NCI-H460 (cell line): ENCODE results near the gene TMOD4. TPM values are rescaled to one million over a fixed set of nuclear protein-coding genes. Genes with fewer than 3 reads are reported as not detected.
A peak's percentile ranks its signal among the peaks of the same experiment; 100 is the strongest.

Experiments used
- DNase-seq: peaks from one replicate; pipeline ENCODE4 v3.0.0-alpha.2; 2016; ENCODE audit warnings: low read depth; ENCODE audit errors: extremely low read depth
- total RNA-seq: library from RNA; depleted of rRNA; stranded (reverse); fragments of >200 nt; shearing (Covaris generic); gene quantifications from 2 replicates; pipeline ENCODE4 v1.2.3, GENCODE V29; 2014

TMOD4 gene
- total RNA-seq, 1 experiment from 2014 or later, result not detected

DNA sequence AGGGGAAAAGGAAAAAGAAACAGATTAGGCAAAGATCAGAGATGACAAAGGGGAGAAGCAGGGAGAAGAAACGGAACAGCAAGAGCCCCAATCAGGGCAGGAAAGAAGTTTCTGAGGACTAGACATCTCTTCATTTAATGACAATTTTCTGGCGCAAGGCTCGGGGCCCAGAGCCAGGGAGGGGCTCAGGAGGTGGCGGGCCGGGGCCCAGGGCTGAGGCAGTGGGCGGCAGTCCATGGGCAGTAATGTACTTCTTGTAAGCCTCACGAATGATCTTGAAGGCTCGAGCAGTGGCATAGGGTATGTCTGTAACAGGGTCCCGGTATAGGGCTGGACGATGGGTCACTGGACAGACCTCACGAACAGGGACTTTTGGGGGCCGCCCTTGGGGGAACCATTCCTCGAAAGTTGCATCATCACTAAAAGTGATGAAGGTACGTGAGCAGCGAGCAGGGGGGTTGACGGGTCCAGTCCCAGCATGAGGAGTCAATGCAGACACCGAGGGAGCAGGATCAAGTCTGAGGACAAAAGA lies 799 bp upstream of the TMOD4 start:
- DNase-seq, result no peak

DNA sequence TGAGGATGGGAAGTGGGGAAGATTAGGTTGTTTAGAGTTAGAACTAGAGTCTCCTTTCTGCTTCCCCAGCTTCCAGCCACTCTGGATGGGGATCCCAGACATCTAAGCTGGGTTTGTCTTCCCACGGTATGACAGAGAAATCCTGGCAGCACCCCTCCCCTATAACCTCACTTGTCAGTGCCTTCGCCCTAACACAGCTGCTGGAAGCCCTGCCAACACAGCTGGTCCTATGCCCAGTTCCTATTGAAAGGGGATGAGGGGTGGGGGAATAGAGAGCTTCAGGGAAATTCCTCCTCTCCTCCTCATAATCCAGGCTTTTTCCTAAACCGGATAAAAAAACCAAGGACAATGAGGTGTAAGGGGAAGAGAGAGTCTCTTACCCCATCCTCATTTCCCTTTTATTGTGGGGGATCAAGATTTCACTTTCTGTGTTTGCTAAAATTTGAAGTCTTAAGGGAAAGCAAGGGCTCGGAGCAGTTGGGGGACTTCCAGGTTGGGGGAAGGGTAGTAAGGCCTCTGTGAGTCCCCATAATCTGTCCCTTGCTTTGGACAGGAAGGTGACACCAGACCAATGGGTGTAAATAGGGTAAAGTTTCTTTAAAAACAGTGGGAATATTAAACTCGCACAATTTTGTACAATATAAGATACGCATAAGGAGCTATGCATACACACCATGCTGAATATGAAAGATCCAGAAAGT lies 590 bp downstream of the TMOD4 start:
- no peak for DNase-seq

DNA sequence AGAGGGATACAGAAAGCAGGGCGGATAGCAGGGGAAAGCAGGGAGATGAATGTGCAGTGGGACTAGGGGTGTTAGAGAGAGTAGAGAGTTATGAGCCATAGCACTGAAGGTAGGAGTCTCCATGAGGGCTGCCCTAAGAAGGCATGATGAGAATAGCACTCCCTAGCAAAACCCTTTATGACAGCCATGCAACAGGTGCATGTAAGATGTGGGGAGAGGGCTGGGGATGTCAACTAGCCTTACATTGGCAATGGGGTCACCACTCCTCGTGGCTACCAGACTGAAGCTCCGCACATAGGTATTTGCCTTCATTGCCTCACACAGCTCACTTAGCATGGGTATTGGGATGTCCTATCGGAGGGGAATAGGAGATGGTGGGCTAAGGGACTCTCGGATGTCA lies 4.6 kb downstream of the TMOD4 start:
- DNase-seq, result no peak

DNA sequence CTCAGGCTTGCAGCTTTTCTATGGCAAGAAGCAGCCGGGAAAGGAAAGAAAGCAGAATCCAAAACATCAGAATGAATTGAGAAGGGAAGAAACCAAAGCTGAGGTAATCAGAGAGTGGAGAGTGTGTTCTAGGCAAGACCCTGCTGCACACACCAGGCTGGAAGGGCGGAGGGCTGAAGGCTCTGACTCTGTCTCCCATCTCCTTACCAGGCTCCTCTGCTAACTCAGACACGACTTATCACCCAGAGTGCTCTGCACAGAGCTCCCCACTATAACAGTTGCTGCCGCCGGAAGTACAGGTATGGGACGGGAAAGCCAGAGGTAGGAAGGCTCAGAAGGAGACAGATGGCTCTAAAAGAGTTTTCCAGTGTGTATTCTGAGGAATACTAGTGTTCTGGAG lies 8.7 kb downstream of the TMOD4 start:
- DNase-seq, result no peak

DNA sequence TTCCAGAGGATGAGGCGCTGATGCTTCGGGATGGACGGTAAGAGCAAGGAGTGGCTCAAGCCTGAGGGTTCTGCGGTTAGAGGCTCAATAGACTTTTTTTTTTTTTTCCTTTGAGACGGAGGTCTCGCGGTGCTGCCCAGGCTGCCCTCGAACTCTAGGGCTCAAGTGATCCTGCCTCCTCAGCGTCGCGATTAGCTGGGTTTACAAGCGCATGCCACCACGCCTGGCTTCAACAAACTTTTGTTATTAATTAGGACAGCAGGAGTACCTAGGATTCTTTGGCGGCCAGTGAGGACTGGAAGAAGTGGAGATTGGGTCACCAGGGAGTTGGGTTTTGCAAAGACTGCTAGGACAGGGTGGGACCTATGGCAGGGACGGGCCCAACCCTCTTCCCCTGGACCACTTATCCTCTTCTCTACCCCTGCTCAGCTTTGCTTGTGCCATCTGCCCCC lies 9.2 kb downstream of the TMOD4 start:
- DNase-seq, result no peak

DNA sequence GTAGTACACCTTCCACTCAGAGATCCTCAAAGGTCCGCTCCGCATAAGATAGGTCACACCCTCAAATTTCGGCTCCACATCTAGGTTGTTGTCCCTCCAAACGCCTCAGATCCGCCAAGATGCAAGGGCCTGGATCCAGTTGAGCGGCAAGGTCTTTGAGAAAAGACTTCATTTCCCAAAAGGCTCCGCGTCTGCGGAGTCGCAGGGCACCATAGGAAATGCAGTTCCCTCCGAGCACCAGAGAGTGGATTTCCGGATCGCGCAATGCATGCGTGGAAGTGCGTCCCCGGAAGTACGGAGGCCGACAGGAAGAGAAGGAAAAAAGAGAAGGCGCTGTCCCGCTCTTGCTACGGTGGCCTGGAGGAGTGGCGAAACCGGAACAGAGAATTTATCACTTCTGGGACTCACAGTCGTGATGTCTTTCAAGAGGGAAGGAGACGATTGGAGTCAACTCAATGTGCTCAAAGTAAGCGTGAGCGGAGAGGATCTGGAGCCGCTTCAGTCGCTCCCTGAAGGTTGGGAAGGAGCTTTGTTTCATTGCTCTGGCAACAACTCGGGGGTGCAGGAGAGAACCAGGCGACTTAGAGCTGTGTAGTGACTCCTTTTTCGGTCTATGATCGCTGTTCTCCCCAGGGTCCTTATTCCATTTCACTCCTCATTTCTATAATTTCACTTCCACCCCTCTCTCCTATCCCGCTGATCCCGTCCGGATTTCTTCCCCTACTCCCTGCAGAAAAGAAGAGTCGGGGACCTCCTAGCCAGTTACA lies 9.9 kb downstream of the TMOD4 start, which contains the start of the genes LYSMD1 and SCNM1:
TSS of gene LYSMD1 (minus strand) at position 165 of the 767 bp plus-strand sequence. CDS start 644 bp downstream, outside the sequence.
TSS of gene SCNM1 (plus strand) at position 407 of the 767 bp plus-strand sequence. CDS start at position 416, 9 bp downstream.
- DNase-seq, result peak; percentile 100

DNA sequence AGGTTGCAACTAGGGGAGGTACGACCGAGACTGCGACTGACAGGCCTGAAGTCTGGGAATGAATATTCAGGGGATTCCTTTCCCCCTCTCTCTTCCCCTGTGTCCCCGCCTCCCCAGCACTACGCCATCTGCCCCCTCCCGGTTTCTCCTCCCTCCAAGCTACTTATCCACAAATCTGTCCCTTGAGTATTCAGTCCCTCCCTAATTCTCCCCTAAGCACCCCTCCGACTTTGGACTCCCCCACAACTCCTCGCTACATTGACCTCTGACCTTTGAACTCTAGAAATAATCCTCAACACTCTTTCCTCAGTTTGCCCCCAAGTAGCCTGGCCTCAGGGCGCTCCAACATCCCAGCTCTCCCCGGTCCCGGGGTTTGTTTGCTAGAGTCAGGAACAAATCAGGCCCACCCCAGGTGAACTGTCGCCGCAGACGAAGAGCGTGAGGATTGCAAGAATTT lies 10.5 kb downstream of the TMOD4 start:
- DNase-seq, result no peak

DNA sequence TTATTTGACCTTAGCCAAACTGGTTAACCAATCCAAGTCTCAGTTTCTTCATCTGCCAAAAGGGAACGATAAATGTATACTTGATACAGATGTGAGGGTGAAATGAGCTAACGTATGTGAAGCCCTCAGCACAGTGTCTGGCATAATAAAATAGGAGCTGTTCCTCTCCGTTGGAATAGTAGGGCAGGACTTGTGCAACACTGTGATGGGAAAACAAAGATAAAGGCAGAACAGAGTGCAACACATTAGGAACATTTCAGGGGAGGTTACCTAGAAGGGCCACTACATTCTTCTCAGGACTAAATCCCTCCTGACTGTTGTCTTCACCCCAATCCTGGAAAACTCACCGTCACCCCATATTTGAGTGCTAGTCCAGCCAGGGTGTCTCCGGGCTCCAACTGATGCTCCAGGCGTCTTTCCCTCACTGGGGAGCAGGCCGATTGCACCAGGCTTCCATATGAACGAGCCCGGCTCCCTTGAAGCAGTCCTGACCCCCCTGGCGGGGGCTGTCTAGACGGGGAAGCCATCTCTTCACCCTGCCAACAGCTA lies 11.0 kb downstream of the TMOD4 start:
- no peak for DNase-seq

DNA sequence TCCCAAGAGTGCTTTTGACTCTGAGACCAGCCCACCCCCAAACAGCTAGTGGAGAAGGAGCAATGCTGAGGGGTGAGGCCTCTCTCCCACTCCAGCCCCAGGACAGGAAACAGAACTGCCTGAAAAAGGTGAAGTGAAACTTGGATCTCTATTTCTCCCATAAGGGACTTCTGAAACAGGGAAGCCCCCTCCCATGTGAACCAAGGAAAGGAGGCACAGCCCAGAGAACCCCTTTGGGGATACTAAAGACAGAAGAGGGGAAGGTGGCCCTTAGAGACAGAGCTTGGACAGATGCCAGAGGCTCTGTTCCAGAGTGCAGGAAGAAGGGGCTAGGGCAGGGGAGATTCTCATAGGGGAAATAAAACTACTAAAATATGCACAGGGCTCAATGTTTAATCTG lies 16.4 kb downstream of the TMOD4 start:
- no peak for DNase-seq

DNA sequence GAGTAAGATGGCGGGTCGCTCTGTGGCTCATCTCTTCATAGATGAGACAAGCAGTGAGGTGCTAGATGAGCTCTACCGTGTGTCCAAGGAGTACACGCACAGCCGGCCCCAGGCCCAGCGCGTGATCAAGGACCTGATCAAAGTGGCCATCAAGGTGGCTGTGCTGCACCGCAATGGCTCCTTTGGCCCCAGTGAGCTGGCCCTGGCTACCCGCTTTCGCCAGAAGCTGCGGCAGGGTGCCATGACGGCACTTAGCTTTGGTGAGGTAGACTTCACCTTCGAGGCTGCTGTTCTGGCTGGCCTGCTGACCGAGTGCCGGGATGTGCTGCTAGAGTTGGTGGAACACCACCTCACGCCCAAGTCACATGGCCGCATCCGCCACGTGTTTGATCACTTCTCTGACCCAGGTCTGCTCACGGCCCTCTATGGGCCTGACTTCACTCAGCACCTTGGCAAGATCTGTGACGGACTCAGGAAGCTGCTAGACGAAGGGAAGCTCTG lies 17.0 kb downstream of the TMOD4 start:
- no peak for DNase-seq

DNA sequence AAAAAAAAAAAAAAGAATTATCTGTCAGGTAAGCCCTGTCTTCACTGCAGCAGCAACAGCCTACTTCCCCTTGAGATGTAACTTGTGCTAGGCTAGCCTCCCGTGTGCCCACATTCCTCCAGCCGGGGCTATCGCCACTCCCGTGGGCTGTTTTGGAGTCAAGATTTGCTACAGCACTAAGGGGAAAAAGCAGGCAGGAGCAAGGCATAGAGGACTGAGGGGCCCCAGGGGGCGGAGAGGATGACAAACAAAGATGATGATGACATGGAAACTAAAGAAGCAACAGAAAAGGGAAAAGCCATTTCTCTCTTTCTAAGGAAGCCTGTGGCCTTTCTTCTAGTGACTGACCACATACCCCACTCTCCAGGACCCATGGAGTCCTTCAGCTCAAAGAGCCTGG lies 17.5 kb downstream of the TMOD4 start:
- DNase-seq, result no peak

DNA sequence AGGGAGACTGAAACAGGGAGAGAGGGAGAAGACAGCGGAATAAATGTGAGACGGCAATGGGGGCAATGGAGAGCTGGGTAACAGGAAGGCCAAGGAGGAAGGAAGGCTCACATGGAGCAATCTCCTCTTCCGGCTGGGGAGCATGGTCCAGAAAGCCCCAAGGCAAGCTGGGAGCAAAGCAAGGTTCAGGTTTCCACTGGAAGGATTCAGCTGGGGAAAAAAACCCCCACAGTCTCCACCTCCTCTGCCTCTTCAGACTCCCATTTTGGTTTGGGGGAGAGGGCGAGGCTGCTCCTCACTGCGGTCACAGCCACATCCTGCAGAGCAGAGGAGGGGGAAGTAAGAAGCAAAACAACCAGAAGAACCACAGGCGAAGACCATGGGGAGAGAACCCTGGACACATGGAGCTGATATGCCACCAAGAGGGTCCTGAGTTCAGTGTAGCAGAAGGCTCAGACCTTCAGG lies 18.7 kb downstream of the TMOD4 start:
- no peak for DNase-seq

DNA sequence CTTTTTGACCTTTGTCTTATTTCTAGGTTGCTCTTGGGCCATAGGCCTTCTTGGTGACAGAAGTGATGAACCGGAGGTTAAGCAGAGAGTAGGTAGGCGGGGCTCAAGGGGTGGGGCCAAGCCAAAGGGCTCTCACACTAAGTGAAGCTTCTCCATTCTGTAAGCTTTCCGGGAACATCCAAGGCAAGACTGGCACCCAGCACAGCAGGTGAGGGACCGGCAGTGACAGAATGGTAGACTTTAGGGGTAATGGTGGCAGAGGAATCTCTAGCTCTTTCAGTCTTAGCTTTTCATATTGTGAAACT lies 19.3 kb downstream of the TMOD4 start, which contains the start of gene TNFAIP8L2:
TSS of gene TNFAIP8L2 (plus strand) at position 135 of the 305 bp plus-strand sequence. CDS start 2,049 bp downstream, outside the sequence.
- DNase-seq, result no peak

DNA sequence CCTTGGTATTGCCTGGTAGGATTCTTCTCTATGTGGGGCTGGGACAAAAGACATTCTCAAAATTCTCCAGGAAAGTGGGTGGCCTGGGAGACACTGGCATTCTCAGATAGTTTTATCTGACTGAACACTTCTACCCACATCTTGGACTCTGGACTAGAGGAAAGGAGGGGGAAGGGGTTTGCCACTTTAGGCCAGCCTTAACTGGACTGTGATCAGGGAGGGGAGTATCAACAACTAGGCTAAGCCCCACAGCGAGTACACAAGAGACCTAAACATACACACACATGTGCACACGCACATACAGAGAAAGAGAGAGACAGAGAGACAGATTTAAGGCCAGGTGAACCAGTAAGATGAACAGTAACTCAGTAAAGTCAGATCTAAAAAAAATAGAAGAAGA lies 28.1 kb downstream of the TMOD4 start:
- DNase-seq, result no peak

DNA sequence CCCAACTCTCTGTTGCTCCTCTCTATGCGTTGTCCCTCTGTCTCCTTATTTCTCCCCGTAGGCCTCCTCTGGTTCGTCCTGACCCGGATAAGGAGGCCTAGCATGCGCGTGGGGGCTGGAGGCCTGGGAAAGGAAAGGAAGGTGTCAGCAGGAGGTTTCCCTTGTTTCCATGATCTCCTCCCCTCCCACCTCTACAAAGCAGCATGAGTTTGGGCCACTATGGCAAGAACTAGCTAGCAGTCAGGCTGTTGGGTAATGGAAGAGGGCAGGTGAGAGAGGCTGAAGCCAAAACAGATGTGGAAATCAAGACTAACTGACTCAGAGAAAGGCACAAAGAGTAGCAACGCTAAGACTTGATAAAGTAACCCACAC lies 28.7 kb downstream of the TMOD4 start:
- DNase-seq, result no peak

DNA sequence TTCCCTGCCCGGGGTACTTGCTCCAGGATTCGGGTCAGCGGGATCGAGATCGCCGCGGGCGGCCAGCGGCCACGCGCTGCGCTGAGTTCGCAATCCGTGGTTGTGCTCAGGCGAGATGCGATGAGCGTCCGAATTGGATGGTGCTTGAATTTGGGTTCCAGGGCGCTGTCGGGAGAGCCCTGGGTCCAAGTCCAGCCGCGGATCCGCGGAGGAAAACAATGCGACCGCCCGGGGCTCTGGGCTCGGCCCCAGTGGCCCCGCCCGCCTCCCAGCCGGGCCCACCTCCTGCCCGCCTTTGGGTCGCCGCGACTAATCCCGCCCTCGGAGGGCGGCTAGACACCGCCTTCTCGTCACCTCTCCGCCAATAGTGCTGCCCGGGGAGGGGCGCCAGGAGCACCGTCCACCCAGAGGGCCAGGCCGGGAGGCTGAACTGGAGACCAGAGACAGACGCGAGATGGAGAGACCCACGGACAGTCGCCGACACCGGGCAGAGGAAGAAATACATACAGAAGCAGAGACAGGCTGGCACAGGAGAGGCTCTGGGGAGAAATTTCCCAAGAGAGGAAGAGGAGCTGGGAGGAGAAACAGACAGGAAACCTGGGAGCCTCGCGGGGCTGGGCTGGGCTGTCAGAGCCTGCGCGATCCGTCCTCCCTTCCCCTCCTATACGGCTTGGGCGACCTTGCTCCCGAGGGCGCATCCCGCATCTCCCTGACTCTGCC lies 29.2 kb downstream of the TMOD4 start, which contains the start of gene SEMA6C:
TSS of gene SEMA6C (minus strand) at position 220 of the 720 bp plus-strand sequence. CDS start 4,010 bp downstream, outside the sequence.
- DNase-seq, result peak; percentile 91

DNA sequence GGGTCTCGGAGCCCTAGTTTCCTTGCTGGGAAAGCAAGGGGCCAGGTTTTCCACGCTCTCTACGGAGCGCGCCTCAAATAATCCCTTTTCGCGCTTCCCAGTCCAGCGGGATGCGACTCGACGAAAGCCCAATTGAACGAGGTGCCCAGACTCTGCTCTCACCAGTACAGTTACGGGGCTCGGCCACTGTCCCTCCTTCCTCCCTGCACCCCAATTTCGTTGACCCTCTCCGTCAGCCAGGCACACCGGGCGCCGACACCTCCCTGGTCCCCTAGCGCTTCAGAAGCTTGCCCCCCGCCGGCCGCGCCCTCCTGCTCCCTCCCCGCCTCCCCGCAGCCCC lies 29.7 kb downstream of the TMOD4 start:
- DNase-seq, result no peak

DNA sequence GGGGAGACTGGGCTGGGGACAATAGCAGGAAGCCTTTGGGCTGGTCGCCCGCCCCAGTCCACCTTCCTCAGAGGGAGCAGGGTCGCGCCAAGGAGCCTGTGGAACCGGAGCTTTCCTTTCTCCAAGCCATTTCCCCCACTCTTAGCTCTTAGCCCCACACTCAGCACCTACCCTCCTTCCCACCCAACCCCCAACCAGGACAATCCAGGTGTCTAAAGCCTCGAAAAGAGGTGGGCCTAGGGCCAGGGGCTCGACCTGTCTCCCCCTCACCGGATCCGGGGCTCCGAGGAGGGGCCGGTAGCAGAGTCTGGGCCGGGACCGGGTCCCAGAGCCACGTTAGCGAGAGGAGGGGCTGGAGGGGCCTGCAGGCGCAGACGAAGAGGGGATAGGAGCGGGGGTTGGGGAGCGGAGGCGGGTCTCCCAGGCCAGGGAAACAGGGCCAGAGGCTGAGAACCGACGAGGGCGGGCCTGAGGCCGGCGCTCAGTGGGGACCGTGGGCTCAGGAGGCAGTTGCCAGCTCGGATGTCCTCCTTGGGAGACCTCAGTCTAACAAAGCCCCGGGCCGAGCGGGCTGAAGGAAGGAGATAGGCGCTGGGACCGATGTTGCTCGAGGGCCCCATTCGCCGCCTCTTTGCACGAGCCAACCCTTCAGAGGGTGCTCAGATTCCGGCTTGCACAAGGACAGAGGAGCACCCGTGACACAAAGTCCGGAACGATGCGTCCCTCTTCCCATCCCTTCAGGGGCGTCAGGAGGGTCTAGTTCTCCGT lies 30.3 kb downstream of the TMOD4 start:
- DNase-seq, result no peak

DNA sequence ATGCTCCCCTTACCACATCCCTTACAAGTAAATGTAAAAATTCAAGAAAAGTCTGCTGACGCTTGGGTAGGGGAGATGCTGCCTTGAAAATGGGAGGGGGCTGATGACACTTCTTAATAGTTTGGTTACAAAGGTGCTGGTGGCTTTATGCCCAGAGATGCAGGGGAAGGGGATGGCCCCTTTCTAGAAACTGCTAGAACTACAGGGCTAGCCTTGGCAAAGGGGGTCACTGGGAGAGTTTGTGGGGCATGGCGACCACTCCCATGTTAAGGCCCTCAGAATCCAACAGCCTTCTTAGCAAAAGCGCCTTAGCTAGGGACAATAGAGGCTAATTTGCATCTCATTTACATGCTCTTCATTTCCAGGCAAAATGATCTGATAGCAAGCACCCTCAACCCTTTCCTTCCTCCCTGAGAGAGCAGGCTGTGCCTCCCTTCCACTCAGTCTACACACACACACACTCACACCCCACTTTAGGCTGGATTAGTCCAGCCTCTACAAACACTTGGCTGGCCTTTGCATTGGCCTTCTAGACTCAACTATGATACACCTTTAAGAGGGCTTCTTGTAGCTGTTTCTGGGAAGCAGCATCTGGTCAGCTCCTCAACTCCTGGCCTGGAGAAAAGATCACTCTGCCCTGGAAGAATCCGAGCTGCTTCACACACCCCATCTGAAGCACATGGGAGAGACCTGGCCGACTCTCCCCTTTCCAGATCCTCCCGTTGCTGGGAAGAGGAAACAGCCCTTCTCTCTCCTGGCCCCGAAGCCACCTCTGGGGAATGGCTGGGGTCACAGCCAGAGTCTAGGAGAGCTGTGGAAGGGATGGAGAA lies 31.1 kb downstream of the TMOD4 start:
- no peak for DNase-seq
